ENCODE results near the gene FAM25A.

DNA sequence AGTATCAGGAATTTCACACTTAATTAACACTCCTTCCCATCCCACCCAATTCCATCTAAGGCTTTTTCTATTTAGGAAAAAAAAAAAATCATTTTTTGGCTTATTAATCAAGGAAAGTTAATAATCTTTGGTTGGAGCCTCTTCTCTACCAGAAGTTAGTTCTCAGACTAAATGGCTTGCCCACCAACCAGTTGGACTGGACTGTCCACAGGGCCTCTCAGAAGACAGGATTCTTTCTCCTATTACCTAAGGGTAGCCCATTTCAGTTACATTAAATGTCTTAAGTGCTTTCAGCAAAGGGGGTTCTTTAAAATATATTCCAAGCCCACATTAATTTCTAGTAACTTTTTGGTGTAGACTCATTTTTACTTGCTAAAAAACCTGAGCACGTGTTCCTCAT lies 39.3 kb downstream of the FAM25A start:
- TF ChIP-seq CTCF (IDR thresholded peaks at IDR 0.05) (no peak), TCF7L2 (IDR thresholded peaks at IDR 0.05; ENCODE audit: low read depth, low read length) (no peak), POLR2AphosphoS5 (IDR thresholded peaks at IDR 0.05; ENCODE audit: low read depth, low read length) (no peak), SIN3A (IDR thresholded peaks at IDR 0.05; ENCODE audit: borderline replicate concordance, insufficient read depth, low read depth, low read length) (no peak)
